Neural cell (in vitro differentiated cells): ENCODE measurements around the gene MED26. TPM values are rescaled to one million over a fixed set of nuclear protein-coding genes. Genes with fewer than 3 reads are reported as not detected.
A peak's percentile ranks its signal among the peaks of the same experiment; 100 is the strongest.

Experiments used
- H2AFZ ChIP-seq: fragments of 200-600, 300-800 bp; sonication (generic), shearing (Covaris generic); 2 replicates; pipeline ENCODE4 v1.6.0; 2014; ENCODE audit warnings: low read depth, mild to moderate bottlenecking, antibody characterized with exemption, low read length, moderate library complexity
- H3F3A ChIP-seq: fragments of 200-600 bp; shearing (Covaris generic); 2 replicates; pipeline ENCODE4 v1.6.1; 2016; ENCODE audit warnings: mild to moderate bottlenecking, moderate library complexity, mixed read lengths, antibody characterized with exemption, low read length; ENCODE audit not compliant: insufficient read depth, poor library complexity, severe bottlenecking
- H3K27ac ChIP-seq: fragments of 200-600, 300-800 bp; sonication (generic), shearing (Covaris generic); 2 replicates; pipeline ENCODE4 v1.5.1; 2014; ENCODE audit warnings: mild to moderate bottlenecking, low read length, moderate library complexity
- H3K27me3 ChIP-seq: fragments of 300-800, 200-600 bp; sonication (generic), shearing (Covaris generic); 2 replicates; pipeline ENCODE4 v1.6.0; 2014; ENCODE audit warnings: mild to moderate bottlenecking, low read depth, low read length, moderate library complexity; ENCODE audit not compliant: insufficient read depth
- H3K36me3 ChIP-seq: fragments of 300-800, 200-600 bp; sonication (generic), shearing (Covaris generic); 2 replicates; pipeline ENCODE4 v1.5.1; 2014; ENCODE audit warnings: mild to moderate bottlenecking, antibody characterized with exemption, low read length, moderate library complexity; ENCODE audit not compliant: insufficient read depth
- H3K4me2 ChIP-seq: fragments of 300-800, 200-600 bp; sonication (generic), shearing (Covaris generic); 2 replicates; pipeline ENCODE4 v1.6.0; 2014; ENCODE audit warnings: mild to moderate bottlenecking, low read length
- H3K4me3 ChIP-seq: fragments of 300-800, 200-600 bp; sonication (generic), shearing (Covaris generic); 2 replicates; pipeline ENCODE4 v1.5.1; 2014; ENCODE audit warnings: mild to moderate bottlenecking, low read length, moderate library complexity
- H3K79me2 ChIP-seq: fragments of 200-600 bp; shearing (Covaris generic); replicated peaks from 2 replicates; pipeline ENCODE4 v1.6.0; 2014; ENCODE audit warnings: mild to moderate bottlenecking, low read length, moderate library complexity; ENCODE audit not compliant: insufficient read depth
- H3K9ac ChIP-seq: fragments of 300-800, 200-600 bp; sonication (generic), shearing (Covaris generic); 2 replicates; pipeline ENCODE4 v1.6.1; 2016; ENCODE audit warnings: mild to moderate bottlenecking, low read length, mixed read lengths
- H3K9me2 ChIP-seq: fragments of 200-600 bp; shearing (Covaris generic); 2 replicates; pipeline ENCODE4 v1.6.1; 2016; ENCODE audit warnings: mild to moderate bottlenecking, low read length, mixed read lengths; ENCODE audit not compliant: insufficient read depth
- H3K9me3 ChIP-seq: fragments of 200-600, 300-800 bp; sonication (generic), shearing (Covaris generic); 2 replicates; pipeline ENCODE4 v1.6.1; 2016; ENCODE audit warnings: mild to moderate bottlenecking, mixed run types, low read length, moderate library complexity, mixed read lengths
- H4K20me1 ChIP-seq: fragments of 200-600 bp; shearing (Covaris generic); 2 replicates; pipeline ENCODE4 v1.6.1; 2016; ENCODE audit warnings: mild to moderate bottlenecking, mixed run types; ENCODE audit not compliant: insufficient read depth
- CTCF ChIP-seq: fragments of 450-650 bp; IDR thresholded peaks from 2 replicates; pipeline ENCODE4 v1.5.1; 2014; ENCODE audit warnings: antibody characterized with exemption, mild to moderate bottlenecking, moderate library complexity; ENCODE audit not compliant: poor library complexity, severe bottlenecking
- EP300 ChIP-seq: fragments of 450-650 bp; conservative IDR thresholded peaks from 2 replicates; pipeline ENCODE4 v1.6.1; 2014; ENCODE audit warnings: antibody characterized with exemption, mild to moderate bottlenecking, moderate library complexity; ENCODE audit not compliant: poor library complexity, severe bottlenecking
- EZH2 ChIP-seq: fragments of 200-600, 300-800 bp; shearing (Covaris generic), sonication (generic); IDR thresholded peaks from 2 replicates; pipeline ENCODE4 v1.6.1; 2014; ENCODE audit warnings: antibody characterized with exemption, low read length, borderline replicate concordance, mild to moderate bottlenecking; ENCODE audit not compliant: insufficient read depth, poor library complexity, severe bottlenecking
- MXI1 ChIP-seq: fragments of 450-650 bp; conservative IDR thresholded peaks from 2 replicates; pipeline ENCODE4 v1.6.1; 2014; ENCODE audit warnings: antibody characterized with exemption, mild to moderate bottlenecking; ENCODE audit not compliant: poor library complexity, severe bottlenecking
- POLR2AphosphoS5 ChIP-seq: IDR thresholded peaks from 2 replicates; pipeline ENCODE4 v1.6.1; 2012
- RAD21 ChIP-seq: fragments of 450-650 bp; conservative IDR thresholded peaks from 2 replicates; pipeline ENCODE4 v1.6.1; 2014; ENCODE audit warnings: antibody characterized with exemption, mild to moderate bottlenecking, moderate library complexity
- SMC3 ChIP-seq: fragments of 450-650 bp; conservative IDR thresholded peaks from 2 replicates; pipeline ENCODE4 v1.6.1; 2014; ENCODE audit warnings: antibody characterized with exemption, mild to moderate bottlenecking, moderate library complexity; ENCODE audit not compliant: poor library complexity
- TAF1 ChIP-seq: IDR thresholded peaks from 2 replicates; pipeline ENCODE4 v1.6.1; 2012; ENCODE audit warnings: low read depth
- polyA plus RNA-seq: library from polyadenylated mRNA; depleted of rRNA; stranded (reverse); fragments of >200 nt; gene quantifications from 2 replicates; pipeline ENCODE4 v1.2.3, GENCODE V29; 2014
- TF ChIP-seq, protein P1 (sequence below): IDR thresholded peaks from 2 replicates; pipeline ENCODE4 v1.6.1; 2012; ENCODE audit warnings: borderline replicate concordance

MED26 gene
- polyA plus RNA-seq, 1 donor from 2014 or later = 4.2 TPM

DNA sequence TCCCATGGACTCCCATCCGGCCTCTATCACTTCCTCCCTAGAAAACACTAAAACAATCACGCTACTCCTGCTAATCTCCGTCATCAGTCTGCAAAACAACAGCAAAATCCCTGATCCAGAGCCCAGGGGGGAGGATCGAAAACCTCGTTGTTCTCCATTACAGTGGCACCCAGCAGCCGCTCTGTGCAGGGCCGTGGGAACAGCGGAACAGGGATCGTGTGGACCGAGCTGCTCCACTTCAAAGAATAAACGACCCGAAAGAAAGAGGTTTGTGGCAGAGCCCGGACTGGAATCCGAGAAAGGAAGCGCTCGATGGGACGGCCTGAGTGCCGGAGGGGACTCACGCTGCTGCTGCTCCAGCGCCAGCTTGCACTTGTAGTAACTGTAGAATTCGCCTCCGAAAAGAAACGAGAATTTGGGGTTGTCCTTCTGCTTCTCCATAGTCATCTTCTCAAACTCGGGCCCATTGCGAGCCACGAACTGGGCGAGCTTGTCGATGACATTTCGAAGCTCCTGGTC is 86.4 kb downstream of the MED26 start:
- Histone ChIP-seq H3K9me2 (no peaks in the 10 kb centered on the region), H3K4me2 (peak overlapping the region; percentile 94), H3F3A (no peaks in the 10 kb centered on the region), H3K9ac (peak overlapping the region; percentile 87), H2AFZ (peak overlapping the region; percentile 47), H3K27ac (peak overlapping the region; percentile 71), H4K20me1 (peaks cover 2% of the 10 kb centered on the region), H3K4me3 (peak overlapping the region; percentile 77), H3K36me3 (no peaks in the 10 kb centered on the region), H3K9me3 (no peaks in the 10 kb centered on the region), H3K79me2 (peaks cover 47% of the 10 kb centered on the region), H3K27me3 (no peaks in the 10 kb centered on the region)
- peak; percentile 38 for TF ChIP-seq SMC3
- TF ChIP-seq, protein P1, sequence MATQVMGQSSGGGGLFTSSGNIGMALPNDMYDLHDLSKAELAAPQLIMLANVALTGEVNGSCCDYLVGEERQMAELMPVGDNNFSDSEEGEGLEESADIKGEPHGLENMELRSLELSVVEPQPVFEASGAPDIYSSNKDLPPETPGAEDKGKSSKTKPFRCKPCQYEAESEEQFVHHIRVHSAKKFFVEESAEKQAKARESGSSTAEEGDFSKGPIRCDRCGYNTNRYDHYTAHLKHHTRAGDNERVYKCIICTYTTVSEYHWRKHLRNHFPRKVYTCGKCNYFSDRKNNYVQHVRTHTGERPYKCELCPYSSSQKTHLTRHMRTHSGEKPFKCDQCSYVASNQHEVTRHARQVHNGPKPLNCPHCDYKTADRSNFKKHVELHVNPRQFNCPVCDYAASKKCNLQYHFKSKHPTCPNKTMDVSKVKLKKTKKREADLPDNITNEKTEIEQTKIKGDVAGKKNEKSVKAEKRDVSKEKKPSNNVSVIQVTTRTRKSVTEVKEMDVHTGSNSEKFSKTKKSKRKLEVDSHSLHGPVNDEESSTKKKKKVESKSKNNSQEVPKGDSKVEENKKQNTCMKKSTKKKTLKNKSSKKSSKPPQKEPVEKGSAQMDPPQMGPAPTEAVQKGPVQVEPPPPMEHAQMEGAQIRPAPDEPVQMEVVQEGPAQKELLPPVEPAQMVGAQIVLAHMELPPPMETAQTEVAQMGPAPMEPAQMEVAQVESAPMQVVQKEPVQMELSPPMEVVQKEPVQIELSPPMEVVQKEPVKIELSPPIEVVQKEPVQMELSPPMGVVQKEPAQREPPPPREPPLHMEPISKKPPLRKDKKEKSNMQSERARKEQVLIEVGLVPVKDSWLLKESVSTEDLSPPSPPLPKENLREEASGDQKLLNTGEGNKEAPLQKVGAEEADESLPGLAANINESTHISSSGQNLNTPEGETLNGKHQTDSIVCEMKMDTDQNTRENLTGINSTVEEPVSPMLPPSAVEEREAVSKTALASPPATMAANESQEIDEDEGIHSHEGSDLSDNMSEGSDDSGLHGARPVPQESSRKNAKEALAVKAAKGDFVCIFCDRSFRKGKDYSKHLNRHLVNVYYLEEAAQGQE = no peak

DNA sequence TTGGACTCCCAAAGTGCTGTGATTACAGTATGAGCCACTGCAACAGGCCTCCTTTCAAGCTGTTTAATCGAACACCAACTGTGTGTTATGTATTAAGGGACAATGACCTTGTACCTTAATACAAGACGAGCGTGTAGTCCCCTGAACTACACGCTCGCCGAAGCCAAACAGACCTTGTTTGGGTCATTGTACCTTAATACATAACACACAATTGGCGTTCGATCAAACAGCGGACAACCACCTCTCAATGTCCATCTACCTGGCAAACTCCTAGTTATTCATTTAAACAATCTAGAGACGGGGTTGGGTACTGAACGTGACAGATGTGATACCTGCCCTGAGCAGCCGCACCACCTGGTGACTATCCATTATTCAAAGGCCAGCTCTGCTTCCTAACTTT is 87.1 kb downstream of the MED26 start:
- Histone ChIP-seq H3K27me3 (no peaks in the 10 kb centered on the region), H2AFZ (no peak overlapping the region), H3K9ac (peak overlapping the region; percentile 87), H3K9me2 (no peaks in the 10 kb centered on the region), H3F3A (no peaks in the 10 kb centered on the region), H3K36me3 (no peaks in the 10 kb centered on the region), H3K9me3 (no peaks in the 10 kb centered on the region), H3K4me3 (peak overlapping the region; percentile 77), H3K4me2 (peak overlapping the region; percentile 94), H3K27ac (no peak overlapping the region), H3K79me2 (peaks cover 47% of the 10 kb centered on the region), H4K20me1 (peaks cover 2% of the 10 kb centered on the region)
- TF ChIP-seq RAD21 = no peak
- no peak for TF ChIP-seq SMC3

DNA sequence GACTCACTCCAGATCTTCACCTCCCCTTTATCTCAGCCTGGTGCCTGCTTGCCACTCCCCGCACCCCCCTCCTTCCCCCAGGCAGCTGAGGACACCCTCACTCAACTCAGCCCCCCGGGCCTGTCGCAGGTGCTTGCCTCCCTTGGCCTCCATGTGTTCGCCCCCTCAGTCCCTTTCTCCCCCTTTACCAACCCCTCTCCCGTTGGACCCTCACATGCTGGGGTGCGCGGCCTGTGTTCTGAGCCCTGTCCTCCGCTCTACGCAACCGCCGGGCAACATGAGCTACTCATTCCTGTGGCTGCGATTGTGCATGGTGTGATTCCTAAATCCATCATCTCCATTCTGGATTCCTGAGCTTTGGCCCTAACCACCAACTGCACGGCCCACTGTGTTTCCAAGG is 90.9 kb downstream of the MED26 start:
- TF ChIP-seq EP300 (no peak), TAF1 (no peak), EZH2 (no peak), SMC3 (no peak), RAD21 (no peak), POLR2AphosphoS5 (no peak), MXI1 (no peak), CTCF (no peak)
- TF ChIP-seq, protein P1 = no peak
- H3K9me2 ChIP-seq = no peaks in the 10 kb centered on the region
- no peak overlapping the region for H2AFZ ChIP-seq
- H4K20me1 ChIP-seq = peaks cover 2% of the 10 kb centered on the region
- H3K27ac ChIP-seq = no peak overlapping the region
- H3K9me3 ChIP-seq = no peaks in the 10 kb centered on the region
- H3K79me2 ChIP-seq = peaks cover 30% of the 10 kb centered on the region
- no peak overlapping the region for H3K9ac ChIP-seq
- no peak overlapping the region for H3K4me2 ChIP-seq
- no peaks in the 10 kb centered on the region for H3K36me3 ChIP-seq
- no peaks in the 10 kb centered on the region for H3K27me3 ChIP-seq
- H3K4me3 ChIP-seq = no peak overlapping the region
- H3F3A ChIP-seq = no peaks in the 10 kb centered on the region
